Hematopoietic multipotent progenitor cell treated with erythropoietin and hydrocortisone succinate and interleukin-3 and kit ligand, for 6 days (in vitro differentiated cells): ENCODE data around the gene TM2D1.
"Not testable (repeated sequence)": the region's sequence is repeated elsewhere in the genome, so short reads cannot be mapped to it uniquely, and the experiment has no call there.

Source experiments
- DNase-seq: peaks from one replicate; pipeline ENCODE4 v3.0.0-alpha.2; 2015

TM2D1 gene

DNA sequence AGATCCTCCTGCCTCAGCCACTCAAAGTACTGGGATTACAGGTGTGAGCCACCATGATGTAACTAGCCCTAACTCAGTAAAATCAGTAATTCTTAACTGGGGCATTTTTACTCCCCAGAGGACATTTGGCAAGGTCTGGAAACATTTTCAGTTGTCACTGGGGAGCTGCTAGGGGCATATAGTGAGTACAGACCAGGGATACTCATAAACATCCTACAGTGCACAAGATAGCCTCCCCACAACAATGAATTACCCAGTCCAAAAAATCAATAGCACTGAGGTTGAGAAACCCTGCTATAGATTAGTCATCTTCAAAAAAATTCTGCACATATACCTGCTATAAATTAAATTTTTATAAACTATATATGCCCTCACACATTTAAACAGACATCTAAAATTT lies 13.0 kb downstream of the TM2D1 start:
- DNase-seq = no peak

DNA sequence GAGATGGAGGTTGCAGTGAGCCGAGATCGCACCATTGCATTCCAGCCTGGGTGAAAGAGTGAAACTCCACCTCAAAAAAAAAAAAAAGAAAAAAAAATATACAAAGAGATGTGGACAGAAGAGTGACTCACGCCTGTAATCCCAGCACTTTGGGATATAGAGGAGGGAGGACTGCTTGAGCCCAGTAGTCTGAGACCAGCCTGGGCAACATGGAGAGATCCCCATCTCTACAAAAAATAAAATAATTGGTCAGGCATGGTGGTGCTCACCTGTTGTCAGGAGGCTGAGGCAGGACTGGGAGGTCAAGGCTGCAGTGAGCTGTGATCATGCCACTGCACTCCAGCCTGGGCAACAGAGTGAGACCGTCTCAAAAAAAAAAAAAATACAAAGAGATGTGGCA lies 13.7 kb downstream of the TM2D1 start:
- DNase-seq = not testable (repeated sequence)

DNA sequence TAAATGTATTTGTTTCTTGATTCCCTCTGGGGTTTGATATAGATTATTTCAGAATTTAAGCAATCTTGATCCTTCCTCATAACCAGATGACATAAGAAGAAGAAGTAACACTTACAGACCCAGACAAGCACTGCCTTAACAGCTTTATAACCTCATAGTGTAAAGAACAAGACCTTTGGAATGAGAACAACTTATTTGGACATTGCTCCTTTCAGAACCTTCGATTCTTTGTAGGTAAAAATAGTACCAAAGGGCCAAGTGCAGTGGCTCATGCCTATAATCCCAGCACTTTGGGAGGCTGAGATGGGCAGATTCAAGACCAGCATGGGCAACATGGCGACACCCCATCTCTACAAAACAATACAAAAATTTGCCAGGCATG lies 15.0 kb downstream of the TM2D1 start:
- DNase-seq = peak; percentile 21

DNA sequence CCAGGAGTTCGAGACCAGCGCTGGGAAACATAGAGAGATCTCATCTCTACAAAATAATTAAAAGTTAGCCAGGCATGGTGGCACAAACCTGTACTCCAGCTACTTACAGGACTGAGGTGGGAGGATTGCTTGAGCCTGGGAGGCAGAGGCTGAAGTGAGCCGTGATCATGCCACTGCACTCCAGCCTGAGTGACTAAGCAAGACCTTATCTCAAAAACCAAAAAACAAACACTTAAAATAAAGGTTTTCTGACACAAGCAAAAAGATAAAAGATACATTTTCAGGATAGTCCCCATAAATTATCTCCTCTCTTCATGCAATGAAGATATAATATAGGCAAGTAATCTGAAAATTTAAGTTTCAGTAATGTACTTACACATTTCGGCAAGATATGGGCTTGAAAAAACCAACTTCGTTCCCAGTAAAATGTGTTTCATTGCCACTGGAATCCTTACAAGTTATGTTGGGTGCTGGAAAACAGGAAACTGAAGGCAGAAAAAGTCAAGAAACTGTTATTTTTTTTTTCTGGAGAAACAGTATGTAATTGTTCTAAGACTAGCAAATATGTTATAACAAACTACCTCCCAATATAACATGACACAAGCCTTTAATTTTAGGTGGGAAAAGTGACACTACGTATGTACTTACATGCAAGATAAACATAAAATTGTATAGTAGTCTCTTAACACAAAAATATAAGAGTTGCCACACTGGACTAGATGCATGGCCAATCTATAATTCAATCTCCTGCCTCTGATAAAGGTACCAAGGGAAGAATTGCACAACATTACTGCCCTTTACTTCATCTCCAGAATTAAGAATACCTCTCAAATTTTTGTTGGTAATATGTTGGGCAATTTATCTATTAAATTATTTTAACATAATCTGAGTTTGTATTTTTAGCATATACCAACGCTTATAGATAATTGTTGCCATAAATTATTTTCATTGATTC lies 15.7 kb downstream of the TM2D1 start:
- peak; percentile 71 for DNase-seq

DNA sequence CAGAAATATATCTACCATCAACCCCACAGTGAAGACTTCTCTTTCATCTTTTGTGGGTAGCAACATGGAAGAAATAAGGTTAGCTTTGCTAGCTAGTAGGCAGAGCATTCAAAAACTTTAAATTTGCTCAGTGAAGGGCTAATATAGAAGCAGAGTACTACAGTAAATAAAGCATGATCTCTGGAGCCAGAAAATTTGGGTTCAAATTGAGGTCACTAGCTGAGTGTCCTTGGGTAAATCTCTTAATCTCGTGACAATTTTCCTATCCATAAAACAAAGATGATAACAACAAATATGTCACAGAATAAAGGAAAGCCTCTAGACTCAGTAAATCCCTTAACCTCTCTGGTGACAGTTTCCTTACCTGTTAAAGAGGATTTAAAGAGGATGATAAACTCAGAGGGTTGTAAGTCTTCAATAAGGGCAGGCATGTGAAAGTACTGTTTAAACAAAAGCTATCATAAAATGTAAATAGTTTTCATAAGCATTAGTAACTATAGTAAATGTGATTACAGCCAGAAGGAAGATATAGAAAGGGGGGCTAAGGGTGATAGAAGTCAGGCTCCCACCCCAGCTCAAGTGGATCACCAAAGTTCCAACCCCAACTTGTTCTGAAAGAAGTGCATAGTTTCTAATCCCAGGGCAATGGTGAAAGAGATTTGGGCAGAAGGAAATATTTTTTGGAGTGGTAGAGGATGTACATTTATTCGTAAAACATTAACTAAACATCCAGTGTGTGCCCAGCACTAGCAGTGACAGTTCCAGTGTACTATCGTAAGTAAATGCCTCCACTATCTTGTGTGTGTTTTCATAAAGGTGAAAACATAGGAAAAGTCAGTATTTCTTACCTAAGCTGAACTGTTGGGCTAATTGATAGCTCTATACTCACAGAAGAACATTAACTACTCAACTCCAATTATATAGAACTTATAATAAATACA lies 24.8 kb downstream of the TM2D1 start:
- DNase-seq = no peak

DNA sequence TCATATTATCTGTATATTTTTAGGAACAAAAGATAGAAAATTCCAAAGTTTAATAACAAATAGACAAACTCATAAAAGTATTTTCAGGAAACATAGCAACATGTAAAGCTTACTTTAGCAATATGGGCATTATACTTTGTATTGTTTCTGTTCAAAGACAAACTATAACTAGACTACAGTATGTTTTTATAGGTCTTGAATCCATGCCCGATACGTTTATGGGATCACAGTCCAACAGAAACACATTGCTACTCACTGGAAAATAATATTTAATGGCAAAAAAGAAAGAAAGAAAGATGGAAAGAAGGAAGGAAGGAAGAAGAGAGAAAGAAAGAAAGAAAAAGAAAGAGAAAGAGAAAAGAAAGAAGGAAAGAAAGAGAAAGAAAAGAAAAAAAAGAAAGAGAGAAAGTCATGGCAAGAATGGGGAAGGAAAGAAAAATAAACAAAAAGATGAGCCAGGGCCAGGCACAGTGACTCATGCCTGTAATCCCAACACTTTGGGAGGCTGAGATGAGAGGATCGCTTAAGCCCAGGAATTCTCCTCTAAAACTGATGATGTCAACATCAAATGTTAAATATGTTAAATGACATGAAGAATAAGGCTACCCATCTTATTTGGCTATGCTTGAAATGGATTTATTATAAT lies 32.7 kb downstream of the TM2D1 start:
- no peak for DNase-seq

DNA sequence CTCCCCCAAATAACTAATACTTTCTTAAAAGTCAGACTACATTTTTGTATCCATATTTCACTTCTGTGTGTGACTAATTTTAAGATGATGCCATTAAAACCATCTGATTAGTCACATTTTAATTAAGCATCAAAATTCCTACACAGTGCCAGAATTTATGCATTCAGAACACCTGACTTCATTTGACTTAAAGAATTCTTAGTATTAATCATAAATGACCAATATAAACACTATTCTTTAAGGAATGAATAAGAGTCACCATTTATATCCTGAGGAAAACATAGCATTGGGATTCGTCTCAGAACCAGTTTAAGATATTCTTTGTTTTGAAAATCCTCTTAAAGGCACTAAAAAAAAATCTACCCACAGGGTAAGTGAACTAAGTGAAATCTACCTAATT lies 37.0 kb downstream of the TM2D1 start:
- no peak for DNase-seq

DNA sequence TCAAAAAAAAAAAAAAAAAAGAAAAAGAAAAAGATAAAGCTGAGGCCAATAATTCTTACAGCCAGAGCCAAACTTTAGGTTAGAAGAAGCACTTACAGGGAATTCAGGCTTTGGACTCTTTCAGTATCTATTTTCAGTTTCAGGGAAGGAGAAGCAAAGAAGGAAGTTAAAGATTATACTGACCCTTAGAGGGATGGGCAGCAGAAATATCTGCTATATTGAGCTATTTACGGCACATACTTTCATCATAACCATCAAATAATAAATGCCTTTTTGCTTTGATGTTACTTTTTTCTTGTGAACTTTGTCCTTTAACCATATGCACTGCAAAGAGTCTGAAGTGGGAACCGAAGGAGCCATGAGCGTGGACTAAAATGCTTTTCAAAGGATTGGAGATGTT lies 42.0 kb downstream of the TM2D1 start:
- DNase-seq = no peak

DNA sequence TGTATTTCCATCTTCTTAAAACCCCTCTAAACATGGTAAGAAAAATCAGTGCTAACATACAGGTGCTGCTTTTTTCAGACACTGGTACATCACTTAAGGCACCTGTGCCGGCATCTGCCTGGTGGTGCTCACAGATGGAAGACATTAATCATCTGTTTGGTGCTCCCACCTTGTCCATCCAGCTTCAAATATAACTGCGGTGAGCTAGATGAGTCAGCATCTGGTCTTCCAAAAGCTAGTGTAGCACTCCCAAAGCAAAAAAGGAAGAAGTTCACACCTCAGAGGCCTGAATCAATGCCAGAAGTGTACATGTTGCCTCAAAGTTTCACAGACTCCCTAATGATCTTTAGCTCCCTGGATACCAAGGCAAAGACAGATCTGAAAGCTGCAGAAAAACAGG lies 44.4 kb downstream of the TM2D1 start:
- DNase-seq = no peak

DNA sequence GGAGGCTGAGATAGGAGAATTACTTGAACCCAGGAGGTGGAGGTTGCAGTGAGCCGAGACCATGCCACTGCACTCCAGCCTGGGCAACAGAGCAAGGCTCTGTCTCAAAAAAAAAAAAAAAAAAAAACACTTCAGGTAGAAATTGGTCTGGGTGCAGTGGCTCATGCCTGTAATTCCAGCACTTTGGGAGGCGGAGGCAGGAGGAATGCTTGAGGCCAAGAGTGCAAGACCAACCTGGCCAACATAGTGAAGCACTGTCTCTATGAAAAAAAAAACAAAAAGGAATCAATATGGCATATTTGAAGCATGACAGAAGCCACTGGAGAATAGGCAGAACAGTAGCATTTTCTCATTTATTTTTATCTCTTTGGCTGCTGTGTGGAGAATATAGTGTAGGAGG lies 48.1 kb downstream of the TM2D1 start:
- DNase-seq = not testable (repeated sequence)

DNA sequence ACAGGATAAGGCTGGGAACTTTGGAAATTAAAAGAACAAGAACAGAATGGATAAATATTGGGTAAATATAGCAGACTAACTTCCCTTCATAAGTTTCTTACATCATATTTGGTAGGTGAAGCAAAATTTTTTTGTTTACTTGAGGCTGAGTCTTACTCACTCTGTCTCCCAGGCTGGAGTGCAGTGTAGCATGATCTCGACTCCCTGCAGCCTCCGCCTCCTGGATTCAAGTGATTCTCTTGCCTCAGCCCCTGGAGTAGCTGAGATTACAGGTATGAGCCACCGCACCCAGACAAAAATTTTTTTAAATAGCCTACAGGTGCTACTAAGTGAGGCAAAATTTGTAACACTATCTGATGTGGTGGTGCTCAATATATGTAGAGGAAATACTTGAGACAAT lies 50.7 kb downstream of the TM2D1 start:
- DNase-seq = no peak

DNA sequence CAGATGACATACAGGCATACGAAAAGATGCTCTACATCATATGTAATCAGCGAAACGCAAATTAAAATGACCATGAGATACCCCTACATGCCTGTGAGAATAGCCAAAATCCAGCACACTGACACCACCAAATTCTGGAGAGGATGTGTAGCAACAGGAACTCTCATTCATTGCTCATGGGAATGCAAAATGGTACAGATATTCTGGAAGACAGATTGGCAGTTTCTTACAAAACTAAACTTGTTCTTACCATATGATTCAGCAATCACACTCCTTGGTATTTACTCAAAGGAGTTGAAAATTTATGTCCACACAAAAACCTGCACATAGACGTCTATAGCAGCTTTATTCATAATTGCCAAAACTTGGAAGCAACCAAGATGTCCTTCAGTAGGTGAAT lies 52.6 kb downstream of the TM2D1 start:
- no peak for DNase-seq

DNA sequence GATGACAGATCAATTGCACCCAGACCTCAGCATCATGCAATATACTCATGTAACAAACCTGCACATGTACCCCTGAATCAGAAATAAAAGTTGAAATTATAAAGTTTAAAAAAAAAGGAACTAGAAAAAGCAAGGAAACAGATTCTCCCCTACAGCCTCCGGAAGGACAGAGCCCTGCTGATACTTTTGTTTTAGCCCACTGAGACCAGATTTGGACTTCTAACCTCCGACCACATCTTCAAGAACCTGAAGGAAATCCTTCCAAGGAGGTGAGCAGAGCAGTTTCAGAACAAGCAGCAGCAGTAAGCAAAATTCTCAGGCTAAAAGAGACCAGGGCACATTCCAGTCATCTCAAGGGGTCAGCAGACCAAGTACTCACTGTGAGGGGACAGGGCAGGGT lies 54.5 kb downstream of the TM2D1 start:
- no peak for DNase-seq

DNA sequence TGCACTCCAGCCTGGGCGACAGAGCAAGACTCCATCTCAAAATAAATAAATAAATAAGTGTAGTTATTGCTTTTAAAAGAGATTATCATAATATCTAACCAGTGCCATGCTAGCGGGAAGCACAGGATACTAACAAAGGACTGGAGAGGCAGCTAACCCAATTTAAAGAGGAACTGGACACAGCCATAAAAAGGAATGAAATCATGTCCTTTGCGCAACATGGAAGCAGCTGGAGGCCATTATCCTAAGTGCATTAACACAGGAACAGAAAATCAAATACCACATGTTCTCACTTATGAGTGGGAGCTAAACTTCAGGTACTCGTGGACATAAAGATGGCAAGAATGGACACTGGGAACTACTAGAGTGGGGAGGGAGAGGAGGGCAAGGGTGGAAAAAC lies 54.9 kb downstream of the TM2D1 start:
- peak; percentile 16 for DNase-seq

DNA sequence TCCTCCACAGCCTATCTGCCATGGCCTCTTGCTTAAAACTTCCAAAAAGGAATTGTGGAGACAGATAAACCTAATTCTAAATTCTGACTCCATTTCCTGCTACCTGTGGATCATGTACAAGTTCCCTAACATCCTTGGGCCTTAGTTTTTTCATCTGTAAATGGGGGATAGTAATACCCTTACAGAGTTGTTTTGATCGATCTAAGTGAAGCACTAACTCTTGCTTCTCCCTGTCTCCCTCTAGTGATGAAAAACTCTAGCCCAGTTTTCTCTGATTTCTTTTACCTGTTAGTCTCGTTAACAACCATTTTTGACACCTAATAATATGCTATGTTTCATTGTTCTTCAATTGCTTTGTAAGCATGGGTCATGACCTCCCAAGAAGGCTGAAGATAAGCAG lies 65.9 kb downstream of the TM2D1 start:
- peak; percentile 12 for DNase-seq

DNA sequence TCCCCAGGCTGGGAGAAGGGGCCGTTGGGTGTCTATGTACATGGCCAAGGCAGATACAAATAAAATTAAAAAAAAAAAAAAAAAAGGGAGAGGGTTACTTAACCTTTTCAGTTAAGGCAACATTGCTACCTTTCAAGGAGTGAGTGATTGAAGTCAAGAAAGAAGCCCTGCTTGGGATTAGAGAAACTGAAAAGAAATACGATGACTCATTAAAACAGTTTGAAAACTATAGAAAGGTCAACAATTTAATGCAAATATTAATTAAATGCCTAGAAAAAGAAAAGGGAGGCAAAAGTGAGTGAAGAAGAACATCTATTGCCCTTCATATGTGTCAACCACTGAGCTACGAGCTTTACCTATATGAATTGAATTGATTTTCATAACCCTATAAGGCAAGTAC lies 69.5 kb downstream of the TM2D1 start:
- no peak for DNase-seq

DNA sequence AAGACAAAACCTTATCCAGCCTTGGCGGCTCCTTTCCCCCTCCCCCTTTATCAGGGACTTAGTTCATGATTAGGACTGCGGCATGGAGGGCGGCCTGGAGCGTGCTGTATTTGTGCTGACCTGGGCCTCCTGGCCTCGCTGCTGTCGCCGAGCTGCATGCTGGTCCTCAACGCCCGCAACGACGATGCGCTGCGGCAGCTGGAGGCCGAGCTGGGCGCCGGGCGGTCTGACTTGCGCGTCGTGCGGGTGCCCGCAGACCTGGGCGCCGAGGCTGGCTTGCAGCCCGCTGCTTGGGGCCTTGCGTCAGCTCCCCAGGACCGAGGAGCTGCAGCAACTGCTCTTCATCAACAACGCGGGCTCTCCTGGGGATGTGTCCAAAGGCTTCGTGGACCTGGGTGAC lies 70.9 kb downstream of the TM2D1 start:
- no peak for DNase-seq

DNA sequence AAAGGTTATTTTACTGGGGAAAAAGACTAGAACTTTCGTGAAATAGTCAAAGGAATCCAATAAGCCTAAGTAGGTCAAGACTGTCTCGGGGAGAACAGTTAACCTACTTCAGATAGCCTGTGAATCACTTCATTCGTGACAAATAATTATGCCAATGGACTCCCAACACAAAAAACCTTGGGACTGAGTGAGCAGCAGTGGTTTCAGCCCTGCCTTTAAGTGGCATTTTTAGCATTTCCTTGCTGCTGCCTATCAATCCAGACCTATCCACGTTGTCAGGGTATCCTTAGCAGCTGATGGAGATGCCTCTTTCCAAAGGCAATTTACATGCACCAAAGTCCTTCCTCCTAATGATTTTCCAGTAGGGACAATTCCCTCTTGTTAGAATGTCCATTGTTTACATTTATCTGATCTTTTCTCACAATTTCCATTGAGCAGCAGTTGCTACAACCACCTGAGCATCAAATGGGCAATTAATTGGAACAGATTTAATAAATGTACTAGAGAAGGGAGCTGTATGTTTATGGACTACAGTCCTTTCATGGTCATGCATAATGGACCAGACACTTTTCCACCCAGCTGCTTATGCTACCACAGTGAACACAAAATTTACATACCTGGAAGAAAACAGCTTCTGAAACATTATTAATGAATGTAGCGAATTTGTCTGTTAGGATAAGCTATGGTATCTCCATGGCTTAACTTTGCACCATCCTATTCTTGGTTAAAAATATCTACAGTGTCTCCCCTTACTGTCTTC lies 75.8 kb downstream of the TM2D1 start:
- DNase-seq = no peak

DNA sequence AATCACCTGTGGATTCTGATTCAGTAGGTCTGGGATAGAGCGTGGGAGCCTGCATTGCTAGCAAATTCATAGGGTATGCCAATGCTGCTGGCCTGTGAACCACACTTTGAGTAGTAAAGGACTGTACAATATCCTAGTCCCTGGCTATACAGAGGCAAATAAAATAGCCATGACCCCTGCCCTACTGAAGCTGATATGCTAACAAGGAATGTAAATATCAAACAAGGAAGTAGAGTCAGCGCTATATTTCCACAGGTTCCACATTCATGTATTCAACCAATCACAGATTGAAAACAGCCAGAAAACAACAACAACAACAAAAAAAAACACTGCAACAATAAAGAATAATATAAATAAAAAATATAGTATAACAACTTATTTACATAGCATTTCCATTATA lies 77.8 kb downstream of the TM2D1 start:
- DNase-seq = no peak

DNA sequence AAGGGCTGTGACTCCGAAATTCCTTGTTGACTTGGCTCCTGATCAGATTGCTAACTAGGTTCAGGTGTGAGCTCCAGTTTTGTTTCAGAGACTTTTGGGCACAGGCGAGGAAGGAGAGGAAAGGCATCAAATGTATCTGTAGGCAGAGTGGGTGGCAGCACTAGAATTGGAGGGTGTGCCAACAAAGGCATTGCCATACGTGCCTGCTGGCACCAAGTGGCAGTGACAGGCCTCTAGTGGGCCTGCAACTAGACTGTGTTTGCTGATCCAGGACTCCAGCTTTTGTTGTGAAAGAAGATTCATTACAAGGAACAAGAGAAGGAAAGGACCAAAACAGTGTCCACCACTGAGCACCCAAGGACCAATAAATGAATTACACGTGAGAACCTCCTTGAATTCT lies 79.5 kb downstream of the TM2D1 start:
- DNase-seq = no peak

DNA sequence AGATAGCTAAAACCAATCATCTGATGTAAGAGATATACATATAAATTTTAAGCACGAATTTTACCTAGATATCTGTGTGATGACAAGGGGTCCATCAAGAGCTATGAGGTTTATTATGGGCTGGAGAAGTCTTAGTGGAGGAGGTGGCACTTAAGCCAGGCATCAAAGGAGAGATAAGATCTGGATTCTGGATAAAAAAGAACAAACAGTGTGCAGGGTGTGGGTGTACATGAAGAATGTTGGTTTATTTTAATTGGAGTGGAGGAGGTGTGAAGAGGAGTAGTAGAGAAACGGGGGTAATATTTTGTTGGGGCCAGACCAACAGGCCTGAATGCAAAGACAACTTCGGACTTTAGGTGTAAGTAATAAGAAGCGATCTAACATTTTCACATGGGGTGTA lies 80.6 kb downstream of the TM2D1 start:
- DNase-seq = no peak

DNA sequence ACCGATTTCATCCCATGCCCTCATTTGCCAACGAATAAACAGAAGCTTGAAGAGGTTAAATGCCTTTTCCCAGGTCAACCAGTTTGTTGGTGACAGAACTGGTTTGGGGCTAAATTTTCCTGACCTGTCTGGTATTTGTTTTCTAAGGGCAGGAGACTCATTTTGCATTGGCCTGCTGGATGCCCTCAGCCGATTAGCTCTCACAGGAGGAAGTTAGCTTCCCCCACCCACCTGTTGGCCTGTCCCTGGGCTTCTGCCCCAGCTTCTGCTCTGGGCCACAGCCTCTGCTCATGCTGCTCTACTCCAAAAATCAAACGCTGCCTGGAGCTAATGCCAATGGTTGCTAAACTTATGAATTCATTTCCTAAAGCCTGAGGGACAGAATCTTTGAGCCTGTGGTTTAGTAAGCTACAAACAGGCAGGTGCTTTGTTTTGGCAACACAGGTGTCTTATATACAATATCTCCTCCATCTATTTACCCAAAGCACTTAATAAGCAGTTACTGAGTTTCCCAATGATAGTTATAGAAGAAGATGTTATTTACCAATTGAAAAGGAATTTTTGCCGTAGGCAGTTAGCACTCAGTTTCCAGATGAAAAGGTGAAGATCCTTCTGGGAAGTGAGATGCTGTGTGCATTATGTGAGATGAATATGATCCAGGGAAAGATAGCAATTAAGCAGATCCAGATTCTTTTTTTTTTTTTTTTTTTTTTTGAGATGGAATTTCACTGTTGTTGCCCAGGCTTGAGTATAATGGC lies 82.3 kb downstream of the TM2D1 start:
- DNase-seq = peak; percentile 16
